A673 (cell line): ENCODE measurements around the gene MTFMT. TPM values are rescaled to one million over a fixed set of nuclear protein-coding genes. Genes with fewer than 3 reads are reported as not detected.

Source experiments
- BruUV-seq: library from RNA; stranded (reverse); fragments of 400-500 nt; replicated peaks from 2 replicates; lab custom pipeline; 2021; lab: Mats Ljungman, UMichigan
- CTCF ChIA-PET: fragments of 300-600 bp; sonication (Branson Sonifier 250); formaldehyde crosslinking; loops from one replicate; lab custom pipeline; 2022; ENCODE audit warnings: antibody characterized with exemption; lab: Charles Lee
- POLR2A ChIA-PET: fragments of 300-600 bp; sonication (Branson Sonifier 250); formaldehyde crosslinking; loops from one replicate; lab custom pipeline; 2022; ENCODE audit warnings: antibody characterized with exemption; ENCODE audit not compliant: low non-redundant PET; lab: Charles Lee
- DNase-seq: peaks from one replicate; pipeline ENCODE4 v3.0.0-alpha.2; 2015; ENCODE audit warnings: low spot score
- H3K27ac ChIP-seq: fragments of 200-600 bp; sonication (generic); 2 replicates; pipeline ENCODE4 v1.5.1; 2016; ENCODE audit warnings: mixed run types, low read depth, mild to moderate bottlenecking, mixed read lengths, antibody characterized with exemption, low read length; ENCODE audit not compliant: poor library complexity, severe bottlenecking
- H3K27me3 ChIP-seq: fragments of 200-600 bp; sonication (generic); replicated peaks from 2 replicates; pipeline ENCODE4 v1.6.1; 2017; ENCODE audit warnings: mixed run types, low read depth, mild to moderate bottlenecking, mixed read lengths, antibody characterized with exemption, low read length; ENCODE audit not compliant: insufficient read depth, poor library complexity
- H3K36me3 ChIP-seq: fragments of 200-600 bp; sonication (generic); 2 replicates; pipeline ENCODE4 v1.6.1; 2016; ENCODE audit warnings: mixed run types, mild to moderate bottlenecking, mixed read lengths, antibody characterized with exemption, low read length; ENCODE audit not compliant: insufficient read depth, poor library complexity, severe bottlenecking
- H3K4me1 ChIP-seq: fragments of 200-600 bp; sonication (generic); 2 replicates; pipeline ENCODE4 v1.6.1; 2017; ENCODE audit warnings: mixed run types, mild to moderate bottlenecking, mixed read lengths, antibody characterized with exemption, low read length; ENCODE audit not compliant: insufficient read depth, poor library complexity, severe bottlenecking
- H3K4me3 ChIP-seq: fragments of 200-600 bp; sonication (generic); 2 replicates; pipeline ENCODE4 v1.5.1; 2016; ENCODE audit warnings: low read depth, mixed run types, mild to moderate bottlenecking, mixed read lengths, low read length; ENCODE audit not compliant: poor library complexity, severe bottlenecking
- H3K9me3 ChIP-seq: fragments of 200-600 bp; sonication (generic); 2 replicates; pipeline ENCODE4 v1.6.1; 2016; ENCODE audit warnings: mixed run types, low read depth, mild to moderate bottlenecking, mixed read lengths, antibody characterized with exemption, low read length; ENCODE audit not compliant: poor library complexity, severe bottlenecking
- CTCF ChIP-seq: fragments of 300-800, 200-600 bp; sonication (generic); conservative IDR thresholded peaks from 2 replicates; pipeline ENCODE4 v1.5.1; 2017; ENCODE audit warnings: low read depth, mild to moderate bottlenecking, antibody characterized with exemption, low read length, moderate library complexity, mixed read lengths
- EZH2 ChIP-seq: fragments of 200-600 bp; sonication (generic); IDR thresholded peaks from 2 replicates; pipeline ENCODE4 v1.6.1; 2017; ENCODE audit warnings: borderline replicate concordance, low read depth, mild to moderate bottlenecking, mixed read lengths, antibody characterized with exemption, low read length; ENCODE audit not compliant: poor library complexity, severe bottlenecking
- intact Hi-C: fragments of 100-400 bp; cut with micrococcal nuclease; formaldehyde crosslinking; loops from one replicate; pipeline ENCODE4 v1.10.0; 2022; ENCODE audit not compliant: unreplicated experiment
- total RNA-seq: library from RNA; stranded (reverse); gene quantifications from 2 replicates; pipeline ENCODE4 v1.2.3, GENCODE V29; 2021

The MTFMT gene
- total RNA-seq, 1 experiment from 2014 or later = 26.2 TPM

GRCh38 chr15:64990168-64990470 is 39.3 kb downstream of the MTFMT start:
- BruUV-seq = TSS peak; percentile 90
- peaks cover 16% of the 10 kb centered on the region for H3K4me1 ChIP-seq
- H3K9me3 ChIP-seq = no peaks in the 10 kb centered on the region
- intact Hi-C loops = no loop called here
- no peaks in the 10 kb centered on the region for H3K27me3 ChIP-seq
- ChIA-PET CTCF (no interaction called here), POLR2A (interaction anchor here (0.5 kb wide), 1 partner anchor 195 kb away, joined by 3 read pairs; the partner anchor contains the start of gene CLPX)
- no peak for TF ChIP-seq EZH2
- no peak for TF ChIP-seq CTCF
- H3K27ac ChIP-seq = peak overlapping the region; percentile 95
- no peaks in the 10 kb centered on the region for H3K36me3 ChIP-seq
- no peak for DNase-seq
- peak overlapping the region; percentile 99 for H3K4me3 ChIP-seq

DNA sequence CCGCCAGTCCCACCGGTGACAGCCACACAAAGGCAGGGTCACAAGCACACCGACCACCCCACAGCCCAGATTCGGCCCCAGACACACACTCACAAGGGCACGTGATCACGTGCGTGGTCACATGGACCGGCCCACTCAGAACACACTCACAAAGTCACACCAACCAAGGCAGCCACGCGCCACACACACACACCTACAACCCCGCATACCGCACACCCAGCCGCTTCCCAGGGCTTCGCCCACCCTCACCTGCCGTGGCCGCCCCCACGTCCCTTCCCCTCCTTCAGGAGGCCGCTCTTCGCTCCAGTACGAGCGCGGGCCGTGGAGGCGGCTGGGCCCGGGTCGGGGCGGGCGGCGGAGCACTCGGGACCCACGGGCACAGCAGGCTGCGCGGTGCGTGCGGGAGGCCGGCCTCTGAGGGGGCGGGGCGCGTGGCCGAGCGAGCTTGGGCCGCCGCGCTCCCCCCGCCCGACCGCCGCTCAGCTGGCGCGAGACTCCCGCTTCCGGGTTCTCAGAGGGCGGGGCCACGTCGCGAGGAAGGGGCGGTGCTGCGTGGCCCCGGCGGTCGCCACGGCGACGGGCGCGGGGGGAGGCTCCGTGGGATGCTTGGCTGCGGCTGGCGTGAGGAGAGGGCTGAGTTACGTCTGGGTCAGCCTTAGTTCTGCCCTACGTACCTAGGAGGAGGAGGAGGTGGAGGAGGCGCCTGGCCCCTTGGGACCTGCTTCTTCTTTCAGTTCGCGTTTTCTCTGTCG is 39.8 kb downstream of the MTFMT start, which contains the start of gene SPG21:
Gene SPG21 (minus strand): TSS at position 499 of the 752 bp plus-strand sequence. CDS start 6,345 bp downstream, outside the sequence.
- intact Hi-C loops = no loop called here
- peak within 1 kb of the TSS; percentile 99 for H3K4me3 ChIP-seq
- POLR2A ChIA-PET = interaction anchor here (0.5 kb wide), 1 partner anchor 196 kb away, joined by 3 read pairs; the partner anchor contains the start of gene CLPX
- CTCF ChIA-PET = interaction anchor here (0.6 kb wide), 1 partner anchor 1345 kb away, joined by 4 read pairs; no protein-coding TSS in a partner anchor
- H3K36me3 ChIP-seq = no peaks in the 10 kb centered on the region
- no peaks in the 10 kb centered on the region for H3K9me3 ChIP-seq
- peaks cover 21% of the 10 kb centered on the region for H3K4me1 ChIP-seq
- no TSS peak for BruUV-seq
- TF ChIP-seq EZH2 (no peak), CTCF (no peak)
- DNase-seq = peak; percentile 94
- H3K27ac ChIP-seq = peak within 1 kb of the TSS; percentile 95
- no peaks in the 10 kb centered on the region for H3K27me3 ChIP-seq

DNA sequence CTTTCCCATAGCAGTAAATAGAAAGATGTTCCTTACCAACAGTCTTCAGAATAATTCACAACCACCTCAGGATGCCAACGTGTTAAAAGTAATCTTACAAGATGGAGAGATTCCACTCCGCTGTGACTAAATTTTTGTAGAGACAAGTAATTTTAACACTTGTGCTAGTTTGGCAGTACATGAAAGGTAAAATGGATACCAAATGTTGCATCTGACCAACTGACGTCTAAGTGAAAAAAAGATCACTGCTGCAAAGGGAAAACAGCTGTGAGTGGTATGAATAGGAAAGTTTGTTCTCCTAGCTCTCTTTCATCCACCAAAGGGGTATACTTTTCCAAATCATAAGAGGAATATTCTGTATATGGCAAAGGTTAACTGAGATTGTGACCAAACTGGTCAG is 42.3 kb downstream of the MTFMT start:
- peaks cover 27% of the 10 kb centered on the region for H3K4me1 ChIP-seq
- intact Hi-C loops = no loop called here

More for the DNA sequence above, 42.3 kb downstream of the MTFMT start:
- POLR2A ChIA-PET = interaction anchor here (0.5 kb wide), 1 partner anchor 18 kb away, joined by 3 read pairs; no protein-coding TSS in a partner anchor
- CTCF ChIA-PET = no interaction called here
- H3K27ac ChIP-seq = no peak overlapping the region
- no peaks in the 10 kb centered on the region for H3K9me3 ChIP-seq
- no TSS peak for BruUV-seq
- H3K27me3 ChIP-seq = no peaks in the 10 kb centered on the region
- H3K4me3 ChIP-seq = no peak overlapping the region
- H3K36me3 ChIP-seq = no peaks in the 10 kb centered on the region
- DNase-seq = no peak
- TF ChIP-seq CTCF (no peak), EZH2 (no peak)
